Activated CD4-positive, alpha-beta T cell treated with anti-CD3 and anti-CD28 coated beads for 36 hours (primary cell): ENCODE measurements around the gene SERTAD3. TPM values are rescaled to one million over a fixed set of nuclear protein-coding genes. Genes with fewer than 3 reads are reported as not detected.
A peak's percentile ranks its signal among the peaks of the same experiment; 100 is the strongest.

Source experiments
- ATAC-seq: fragments of 200-7000 bp; cut with Tn5 transposase; one replicate; pipeline ENCODE4 v1.10.0; 2021; ENCODE audit warnings: mild to moderate bottlenecking, moderate library complexity
- CTCF ChIA-PET: fragments of 350-600 bp; sonication (Branson Sonifier 250); formaldehyde crosslinking; loops from one replicate; lab custom pipeline; 2021; ENCODE audit warnings: antibody characterized with exemption; lab: Charles Lee
- POLR2A ChIA-PET: fragments of 350-600 bp; sonication (Branson Sonifier 250); formaldehyde crosslinking; loops from one replicate; lab custom pipeline; 2021; ENCODE audit warnings: antibody characterized with exemption, inconsistent platforms; lab: Charles Lee
- DNase-seq: peaks from one replicate; pipeline ENCODE4 v3.0.0-alpha.2; 2020
- H3K27ac Mint-ChIP-seq: one replicate; pipeline ENCODE4 v1.8.0; 2021; ENCODE audit warnings: mixed read lengths
- H3K27me3 Mint-ChIP-seq: one replicate; pipeline ENCODE4 v1.8.0; 2021; ENCODE audit warnings: mixed read lengths
- H3K36me3 Mint-ChIP-seq: one replicate; pipeline ENCODE4 v1.8.0; 2021; ENCODE audit warnings: low read depth, mixed read lengths
- H3K4me1 Mint-ChIP-seq: one replicate; pipeline ENCODE4 v1.8.0; 2021; ENCODE audit warnings: mixed read lengths
- H3K4me3 Mint-ChIP-seq: one replicate; pipeline ENCODE4 v1.8.0; 2021; ENCODE audit warnings: mild to moderate bottlenecking, moderate library complexity, mixed read lengths
- H3K9me3 Mint-ChIP-seq: one replicate; pipeline ENCODE4 v1.8.0; 2021; ENCODE audit warnings: low read depth, mixed read lengths
- intact Hi-C, 2 experiments: fragments of 100-400 bp; cut with DNase I in 1 of 2; cut with micrococcal nuclease in 1 of 2; formaldehyde crosslinking; loops; one replicate each; pipeline versions ENCODE4 v1.14.2 to v1.15.1; 2022 to 2024; cut with DNase I, micrococcal nuclease
- total RNA-seq, 2 experiments: library from RNA; stranded (reverse); gene quantifications; one replicate each; pipeline ENCODE4 v1.2.3, GENCODE V29; 2021

SERTAD3 gene
- total RNA-seq, 2 experiments from 2014 or later: 8.4 to 12.0 TPM

GRCh38 chr19:40419066-40419612 lies 25.0 kb downstream of the SERTAD3 start:
- ChIA-PET POLR2A (interaction anchor here (0.6 kb wide), 1 partner anchor 954 kb away, joined by 3 read pairs; no protein-coding TSS in a partner anchor), CTCF (no interaction called here)
- intact Hi-C loops: no loop called here
- DNase-seq (no peak), ATAC-seq (no peak)
- Mint-ChIP-seq H3K27ac (peak overlapping the region; percentile 17), H3K36me3 (peaks cover 13% of the 10 kb centered on the region), H3K27me3 (no peaks in the 10 kb centered on the region), H3K9me3 (no peaks in the 10 kb centered on the region), H3K4me1 (peaks cover 24% of the 10 kb centered on the region), H3K4me3 (no peak overlapping the region)

DNA sequence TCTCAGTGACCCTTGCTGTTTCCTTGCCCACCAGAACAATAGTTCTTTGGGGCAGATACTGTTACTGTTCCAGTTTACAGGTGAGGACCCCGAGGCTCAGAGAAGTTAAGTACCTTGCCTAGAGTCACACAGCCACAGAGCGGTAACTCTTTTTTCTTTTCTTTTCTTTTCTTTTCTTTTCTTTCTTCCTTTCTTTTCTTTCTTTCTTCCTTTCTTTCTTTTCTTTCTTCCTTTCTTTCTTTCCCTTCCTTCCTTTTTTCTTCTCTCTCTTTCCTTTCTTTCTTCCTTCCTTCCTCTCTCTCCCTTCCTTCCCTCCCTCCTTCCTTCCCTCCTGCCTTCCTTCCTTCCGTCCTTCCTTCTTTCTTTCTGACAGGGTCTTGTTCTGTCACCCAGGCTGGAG lies 26.1 kb downstream of the SERTAD3 start:
- intact Hi-C loops: no loop called here
- H3K27me3 Mint-ChIP-seq: no peaks in the 10 kb centered on the region
- CTCF ChIA-PET: interaction anchor here (0.7 to 0.8 kb wide), 3 partner anchors 10 to 116 kb away, joined by 3 to 4 read pairs (median 3); no protein-coding TSS in a partner anchor
- H3K4me3 Mint-ChIP-seq: no peak overlapping the region
- POLR2A ChIA-PET: no interaction called here
- no peak for ATAC-seq
- no peak for DNase-seq
- H3K9me3 Mint-ChIP-seq: no peaks in the 10 kb centered on the region
- H3K4me1 Mint-ChIP-seq: peaks cover 22% of the 10 kb centered on the region
- no peak overlapping the region for H3K27ac Mint-ChIP-seq
- H3K36me3 Mint-ChIP-seq: peaks cover 11% of the 10 kb centered on the region

DNA sequence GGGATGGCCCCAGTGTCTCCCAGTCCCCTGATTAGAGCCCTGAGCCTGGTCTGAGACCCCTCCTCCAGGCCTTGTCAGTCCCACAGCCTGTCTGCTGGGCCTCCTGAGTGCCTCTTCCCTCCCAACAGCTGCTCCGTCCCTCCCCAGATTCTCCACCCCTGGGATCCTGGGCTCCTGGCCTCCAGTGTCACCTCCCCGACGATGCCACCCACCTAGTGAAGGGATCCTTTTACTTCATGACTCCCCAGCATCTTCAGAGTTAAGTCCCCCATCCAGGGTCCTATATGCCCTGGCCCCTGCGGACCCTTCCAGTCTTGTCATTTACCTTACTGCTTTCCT lies 26.5 kb downstream of the SERTAD3 start:
- Mint-ChIP-seq H3K4me3 (no peak overlapping the region), H3K27me3 (no peaks in the 10 kb centered on the region), H3K27ac (peak overlapping the region; percentile 3), H3K9me3 (no peaks in the 10 kb centered on the region), H3K4me1 (peaks cover 22% of the 10 kb centered on the region), H3K36me3 (peaks cover 9% of the 10 kb centered on the region)
- ATAC-seq (no peak), DNase-seq (no peak)
- CTCF ChIA-PET: interaction anchor here (0.7 kb wide), 1 partner anchor 10 kb away, joined by 3 read pairs; no protein-coding TSS in a partner anchor
- POLR2A ChIA-PET: interaction anchor here (0.6 kb wide), 1 partner anchor 207 kb away, joined by 5 read pairs; no protein-coding TSS in a partner anchor
- intact Hi-C loops: no loop called here

GRCh38 chr19:40416918-40417642 lies 27.1 kb downstream of the SERTAD3 start:
- ChIA-PET POLR2A (interaction anchor here (0.6 to 1.2 kb wide), 2 partner anchors 9 to 208 kb away, joined by 4 to 5 read pairs; no protein-coding TSS in a partner anchor), CTCF (interaction anchor here (0.7 to 1.2 kb wide), 3 partner anchors 9 to 47 kb away, joined by 3 read pairs; no protein-coding TSS in a partner anchor)
- DNase-seq (peak; percentile 45), ATAC-seq (peak; percentile 13)
- no peaks in the 10 kb centered on the region for H3K9me3 Mint-ChIP-seq
- no peaks in the 10 kb centered on the region for H3K27me3 Mint-ChIP-seq
- peak overlapping the region; percentile 3 for H3K27ac Mint-ChIP-seq
- intact Hi-C loops: no loop called here
- H3K4me3 Mint-ChIP-seq: no peak overlapping the region
- H3K4me1 Mint-ChIP-seq: peaks cover 16% of the 10 kb centered on the region
- peaks cover 4% of the 10 kb centered on the region for H3K36me3 Mint-ChIP-seq

GRCh38 chr19:40415768-40416167 lies 28.4 kb downstream of the SERTAD3 start:
- Mint-ChIP-seq H3K27me3 (peaks cover 2% of the 10 kb centered on the region), H3K9me3 (no peaks in the 10 kb centered on the region), H3K27ac (no peak overlapping the region), H3K4me1 (peaks cover 12% of the 10 kb centered on the region), H3K4me3 (no peak overlapping the region), H3K36me3 (no peaks in the 10 kb centered on the region)
- DNase-seq (no peak), ATAC-seq (no peak)
- ChIA-PET CTCF (interaction anchor here (0.6 to 1.2 kb wide), 4 partner anchors 27 to 135 kb away, joined by 3 read pairs; no protein-coding TSS in a partner anchor), POLR2A (interaction anchor here (1.2 kb wide), 1 partner anchor 11 kb away, joined by 4 read pairs; no protein-coding TSS in a partner anchor)
- intact Hi-C loops: no loop called here

GRCh38 chr19:40414542-40415535 lies 29.3 kb downstream of the SERTAD3 start:
- CTCF ChIA-PET: interaction anchor here (0.5 to 1.2 kb wide), 3 partner anchors 12 to 228 kb away, joined by 3 read pairs; no protein-coding TSS in a partner anchor
- no peak overlapping the region for H3K27ac Mint-ChIP-seq
- POLR2A ChIA-PET: interaction anchor here (0.7 kb wide), 1 partner anchor 10 kb away, joined by 4 read pairs; no protein-coding TSS in a partner anchor

GRCh38 chr19:40413291-40413845 lies 30.8 kb downstream of the SERTAD3 start, which contains the start of gene PRX:
PRX (minus strand) TSS chr19:40413378; CDS start chr19:40407932, 5,446 bp downstream.
- Mint-ChIP-seq H3K9me3 (no peaks in the 10 kb centered on the region), H3K27me3 (peaks cover 2% of the 10 kb centered on the region), H3K36me3 (no peaks in the 10 kb centered on the region), H3K27ac (no peak within 1 kb of the TSS), H3K4me1 (peaks cover 10% of the 10 kb centered on the region), H3K4me3 (no peak within 1 kb of the TSS)
- CTCF ChIA-PET: interaction anchor here (0.7 to 1.2 kb wide), 2 partner anchors 13 to 18 kb away, joined by 3 read pairs; no protein-coding TSS in a partner anchor
- DNase-seq: no peak
- POLR2A ChIA-PET: no interaction called here
- intact Hi-C loops: no loop called here
- ATAC-seq: no peak

More at GRCh38 chr19:40414542-40415535, 29.3 kb downstream of the SERTAD3 start:
- ATAC-seq (no peak), DNase-seq (no peak)
- H3K4me1 Mint-ChIP-seq: peaks cover 12% of the 10 kb centered on the region
- intact Hi-C loops: no loop called here
- no peak overlapping the region for H3K4me3 Mint-ChIP-seq
- H3K9me3 Mint-ChIP-seq: no peaks in the 10 kb centered on the region
- peaks cover 2% of the 10 kb centered on the region for H3K27me3 Mint-ChIP-seq
- H3K36me3 Mint-ChIP-seq: no peaks in the 10 kb centered on the region

GRCh38 chr19:40412866-40413265 lies 31.3 kb downstream of the SERTAD3 start:
- ChIA-PET POLR2A (no interaction called here), CTCF (no interaction called here)
- peaks cover 12% of the 10 kb centered on the region for H3K4me1 Mint-ChIP-seq
- no peak overlapping the region for H3K4me3 Mint-ChIP-seq
- no peak for ATAC-seq
- intact Hi-C loops: no loop called here
- peaks cover 2% of the 10 kb centered on the region for H3K27me3 Mint-ChIP-seq
- no peaks in the 10 kb centered on the region for H3K9me3 Mint-ChIP-seq
- H3K36me3 Mint-ChIP-seq: no peaks in the 10 kb centered on the region
- no peak overlapping the region for H3K27ac Mint-ChIP-seq
- DNase-seq: no peak

DNA sequence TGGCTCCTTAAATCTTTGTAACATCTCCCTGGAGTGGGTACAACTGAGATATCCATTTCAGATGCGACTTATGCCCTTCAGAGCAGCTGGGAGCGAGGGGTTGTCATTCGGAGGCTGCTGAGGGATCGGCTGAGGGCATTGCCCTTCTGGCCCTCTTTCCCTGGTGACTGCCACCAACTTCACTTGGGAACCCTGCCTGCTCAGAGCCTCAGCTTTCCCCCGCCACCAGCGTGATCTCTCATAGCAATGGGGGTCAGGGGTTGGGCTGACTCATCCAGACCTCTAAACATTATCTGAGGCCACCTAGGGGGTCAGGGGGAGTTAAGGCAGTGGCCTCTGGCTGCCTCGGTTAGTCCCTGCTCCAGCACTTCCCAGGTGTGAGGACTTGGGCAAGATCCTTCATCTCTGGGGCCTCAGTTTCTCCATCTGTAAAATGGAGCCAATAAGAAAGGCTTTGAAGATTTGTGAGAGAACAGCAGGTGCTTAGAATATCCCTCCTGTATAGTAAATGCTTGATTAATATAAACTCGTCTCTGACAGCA lies 32.1 kb downstream of the SERTAD3 start:
- ATAC-seq: no peak
- intact Hi-C loops: no loop called here
- H3K27me3 Mint-ChIP-seq: peaks cover 2% of the 10 kb centered on the region
- POLR2A ChIA-PET: no interaction called here
- H3K4me1 Mint-ChIP-seq: peaks cover 7% of the 10 kb centered on the region
- H3K9me3 Mint-ChIP-seq: no peaks in the 10 kb centered on the region
- no peaks in the 10 kb centered on the region for H3K36me3 Mint-ChIP-seq
- no peak for DNase-seq
- no peak overlapping the region for H3K27ac Mint-ChIP-seq
- no peak overlapping the region for H3K4me3 Mint-ChIP-seq
- CTCF ChIA-PET: no interaction called here

- no peak for ATAC-seq
Observed at GRCh38 chr19:40411125-40411842, 32.9 kb downstream of the SERTAD3 start.

More at GRCh38 chr19:40411125-40411842, 32.9 kb downstream of the SERTAD3 start:
- Mint-ChIP-seq H3K4me3 (no peak overlapping the region), H3K36me3 (no peaks in the 10 kb centered on the region), H3K4me1 (peaks cover 4% of the 10 kb centered on the region), H3K27ac (no peak overlapping the region), H3K9me3 (no peaks in the 10 kb centered on the region), H3K27me3 (peaks cover 2% of the 10 kb centered on the region)
- DNase-seq: no peak
- CTCF ChIA-PET: no interaction called here
- intact Hi-C loops: no loop called here
- POLR2A ChIA-PET: no interaction called here
